ENCODE data around the gene ZC2HC1C.

ZC2HC1C gene

GRCh38 chr14:75051556-75051899 is 17.9 kb upstream of the ZC2HC1C start:
- H3K27me3 ChIP-seq (ENCODE audit: control insufficient read depth in 2 of 2, insufficient read depth in 2 of 2, low read length in 2 of 2): no peaks in the 10 kb centered on the region
- no peaks in the 10 kb centered on the region for H3K9me3 ChIP-seq (ENCODE audit: control insufficient read depth in 2 of 2, low read length in 2 of 2)
- H3K4me1 ChIP-seq (ENCODE audit: control insufficient read depth in 2 of 2, insufficient read depth in 2 of 2, low read length in 2 of 2): peaks cover 2 to 7% of the 10 kb centered on the region in 2 donors
- peak overlapping the region; percentile 78 to 89 for H3K4me3 ChIP-seq (ENCODE audit: low read length in 2 of 2)
- H3K36me3 ChIP-seq (ENCODE audit: control insufficient read depth in 2 of 2, insufficient read depth in 2 of 2, low read length in 2 of 2): no peaks in the 10 kb centered on the region
- H3K9ac ChIP-seq (ENCODE audit: low read depth in 1 of 2, low read length in 2 of 2): peak overlapping the region in 1 of 2 donors; percentile 81
- peak overlapping the region in 1 of 2 donors; percentile 84 for H3K27ac ChIP-seq (ENCODE audit: low read depth in 2 of 2, low read length in 2 of 2)

- H3K4me3 ChIP-seq (ENCODE audit: low read length in 2 of 2): no peak overlapping the region
- no peaks in the 10 kb centered on the region for H3K27me3 ChIP-seq (ENCODE audit: control insufficient read depth in 2 of 2, insufficient read depth in 2 of 2, low read length in 2 of 2)
- peaks cover 2 to 4% of the 10 kb centered on the region in 2 donors for H3K4me1 ChIP-seq (ENCODE audit: control insufficient read depth in 2 of 2, insufficient read depth in 2 of 2, low read length in 2 of 2)
- no peak overlapping the region for H3K27ac ChIP-seq (ENCODE audit: low read depth in 2 of 2, low read length in 2 of 2)
- no peaks in the 10 kb centered on the region for H3K36me3 ChIP-seq (ENCODE audit: control insufficient read depth in 2 of 2, insufficient read depth in 2 of 2, low read length in 2 of 2)
- no peak overlapping the region for H3K9ac ChIP-seq (ENCODE audit: low read depth in 1 of 2, low read length in 2 of 2)
- H3K9me3 ChIP-seq (ENCODE audit: control insufficient read depth in 2 of 2, low read length in 2 of 2): no peaks in the 10 kb centered on the region
Observed at GRCh38 chr14:75053396-75054291, 15.8 kb upstream of the ZC2HC1C start.

DNA sequence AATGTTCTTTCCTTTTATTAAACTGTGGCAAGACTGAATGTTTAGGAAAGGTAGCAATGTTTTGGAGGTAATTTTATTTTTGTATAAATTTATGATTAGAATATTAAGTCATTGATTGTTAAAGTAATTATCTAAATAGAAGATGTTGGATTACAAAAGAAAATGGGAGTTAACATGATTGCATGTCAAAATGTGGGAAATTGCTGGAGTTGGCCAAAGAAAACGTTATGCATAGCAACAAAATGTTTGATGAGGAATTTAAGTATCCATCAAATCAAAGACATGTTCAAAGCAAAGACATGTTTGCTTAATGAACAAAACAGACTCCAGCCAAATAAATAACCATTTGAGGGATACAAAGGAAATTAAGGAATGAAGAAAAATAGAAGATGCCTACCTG is 15.0 kb upstream of the ZC2HC1C start:
- Histone ChIP-seq H3K36me3 (ENCODE audit: control insufficient read depth in 2 of 2, insufficient read depth in 2 of 2, low read length in 2 of 2) (no peaks in the 10 kb centered on the region), H3K4me3 (ENCODE audit: low read length in 2 of 2) (no peak overlapping the region), H3K4me1 (ENCODE audit: control insufficient read depth in 2 of 2, insufficient read depth in 2 of 2, low read length in 2 of 2) (peaks cover 2 to 4% of the 10 kb centered on the region in 2 donors), H3K9ac (ENCODE audit: low read depth in 1 of 2, low read length in 2 of 2) (no peak overlapping the region), H3K27me3 (ENCODE audit: control insufficient read depth in 2 of 2, insufficient read depth in 2 of 2, low read length in 2 of 2) (no peaks in the 10 kb centered on the region), H3K27ac (ENCODE audit: low read depth in 2 of 2, low read length in 2 of 2) (no peak overlapping the region), H3K9me3 (ENCODE audit: control insufficient read depth in 2 of 2, low read length in 2 of 2) (no peaks in the 10 kb centered on the region)

DNA sequence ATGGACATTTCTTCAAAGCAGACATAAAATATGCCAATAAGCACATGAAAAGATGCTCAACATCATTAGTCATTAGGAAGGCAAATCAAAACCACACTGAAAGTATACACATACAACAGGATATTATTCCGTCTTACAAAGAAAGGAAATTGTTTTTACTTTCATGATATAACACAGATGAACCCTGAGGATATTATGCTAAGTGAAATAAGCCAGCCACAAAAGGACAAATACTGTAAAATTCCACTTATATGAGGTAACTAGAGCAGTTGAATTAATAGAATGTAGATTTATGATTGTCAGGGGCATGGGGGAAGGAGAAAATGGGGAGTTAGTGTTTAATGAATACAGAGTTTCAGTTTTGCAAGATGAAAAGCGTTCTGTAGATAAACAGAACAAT is 9.8 kb upstream of the ZC2HC1C start:
- Histone ChIP-seq H3K36me3 (ENCODE audit: control insufficient read depth in 2 of 2, insufficient read depth in 2 of 2, low read length in 2 of 2) (peaks cover 0 to 3% of the 10 kb centered on the region in 2 donors), H3K27me3 (ENCODE audit: control insufficient read depth in 2 of 2, insufficient read depth in 2 of 2, low read length in 2 of 2) (no peaks in the 10 kb centered on the region), H3K9me3 (ENCODE audit: control insufficient read depth in 2 of 2, low read length in 2 of 2) (no peaks in the 10 kb centered on the region), H3K27ac (ENCODE audit: low read depth in 2 of 2, low read length in 2 of 2) (no peak overlapping the region), H3K4me1 (ENCODE audit: control insufficient read depth in 2 of 2, insufficient read depth in 2 of 2, low read length in 2 of 2) (peaks cover 10% of the 10 kb centered on the region in 2 donors), H3K9ac (ENCODE audit: low read depth in 1 of 2, low read length in 2 of 2) (no peak overlapping the region), H3K4me3 (ENCODE audit: low read length in 2 of 2) (no peak overlapping the region)

DNA sequence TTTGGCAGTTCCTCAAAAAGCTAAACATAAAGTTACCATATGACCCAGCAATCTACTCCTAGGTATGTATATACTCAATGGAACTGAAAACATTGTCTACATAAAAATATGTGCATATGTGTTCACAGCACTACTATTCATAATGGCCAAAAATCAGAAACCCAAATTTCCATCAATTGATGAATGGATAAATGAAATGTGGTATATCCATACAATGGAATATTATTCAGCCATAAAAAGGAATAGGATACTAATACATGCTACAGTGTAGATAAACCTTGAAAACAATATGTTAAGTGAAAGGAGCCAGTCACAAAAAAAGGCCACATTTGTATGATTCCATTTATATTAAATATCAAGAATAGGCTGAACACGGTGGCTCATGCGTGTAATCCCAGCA is 9.0 kb upstream of the ZC2HC1C start:
- H3K27ac ChIP-seq (ENCODE audit: low read depth in 2 of 2, low read length in 2 of 2): no peak overlapping the region

GRCh38 chr14:75063013-75063412 is 6.4 kb upstream of the ZC2HC1C start:
- Histone ChIP-seq H3K9ac (ENCODE audit: low read depth in 1 of 2, low read length in 2 of 2) (peak overlapping the region; percentile 80 to 98), H3K36me3 (ENCODE audit: control insufficient read depth in 2 of 2, insufficient read depth in 2 of 2, low read length in 2 of 2) (peaks cover 0 to 3% of the 10 kb centered on the region in 2 donors), H3K27ac (ENCODE audit: low read depth in 2 of 2, low read length in 2 of 2) (peak overlapping the region in 1 of 2 donors; percentile 80), H3K4me3 (ENCODE audit: low read length in 2 of 2) (peak overlapping the region; percentile 87 to 99), H3K4me1 (ENCODE audit: control insufficient read depth in 2 of 2, insufficient read depth in 2 of 2, low read length in 2 of 2) (peaks cover 10% of the 10 kb centered on the region in 2 donors), H3K9me3 (ENCODE audit: control insufficient read depth in 2 of 2, low read length in 2 of 2) (no peaks in the 10 kb centered on the region), H3K27me3 (ENCODE audit: control insufficient read depth in 2 of 2, insufficient read depth in 2 of 2, low read length in 2 of 2) (no peaks in the 10 kb centered on the region)

More for the DNA sequence above, 9.0 kb upstream of the ZC2HC1C start:
- Histone ChIP-seq H3K4me1 (ENCODE audit: control insufficient read depth in 2 of 2, insufficient read depth in 2 of 2, low read length in 2 of 2) (peaks cover 10% of the 10 kb centered on the region in 2 donors), H3K4me3 (ENCODE audit: low read length in 2 of 2) (no peak overlapping the region), H3K27me3 (ENCODE audit: control insufficient read depth in 2 of 2, insufficient read depth in 2 of 2, low read length in 2 of 2) (no peaks in the 10 kb centered on the region), H3K36me3 (ENCODE audit: control insufficient read depth in 2 of 2, insufficient read depth in 2 of 2, low read length in 2 of 2) (peaks cover 0 to 3% of the 10 kb centered on the region in 2 donors), H3K9me3 (ENCODE audit: control insufficient read depth in 2 of 2, low read length in 2 of 2) (no peaks in the 10 kb centered on the region), H3K9ac (ENCODE audit: low read depth in 1 of 2, low read length in 2 of 2) (no peak overlapping the region)

DNA sequence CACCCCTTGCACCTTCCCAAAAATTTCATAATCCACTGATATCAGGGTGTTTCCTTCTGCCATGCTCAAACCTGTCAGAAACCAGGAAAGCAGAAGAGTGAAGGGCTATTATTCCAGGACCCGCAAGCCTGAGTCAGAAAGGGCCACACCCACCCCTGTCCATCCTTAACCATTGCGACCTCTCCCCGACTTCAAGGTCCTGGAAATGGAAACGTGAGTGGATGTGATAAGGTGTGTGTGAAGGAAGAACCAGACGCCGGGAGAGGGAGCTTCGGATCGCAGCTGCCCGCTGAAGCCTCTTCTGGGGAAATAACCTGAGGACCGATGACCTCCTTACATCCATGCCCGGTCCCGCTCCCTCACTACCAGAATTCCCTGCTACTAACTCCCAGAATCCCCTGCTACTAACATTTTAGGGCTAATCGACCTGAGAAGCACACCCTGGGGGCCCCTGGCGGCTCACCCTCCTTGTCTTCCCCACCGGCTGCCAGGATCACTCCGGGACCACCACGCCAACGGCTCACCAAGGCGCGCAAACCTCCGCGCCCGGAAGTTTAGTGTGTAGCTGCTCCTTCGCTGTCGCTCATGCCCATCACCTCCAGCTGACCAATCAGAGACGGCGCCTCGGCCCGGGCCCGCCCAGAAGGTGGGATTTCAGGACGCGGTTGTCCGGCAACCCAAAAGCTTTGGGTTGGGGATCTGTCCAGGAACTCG is 5.8 kb upstream of the ZC2HC1C start, which contains the start of gene ACYP1:
TSS of gene ACYP1 (minus strand) at position 534 of the 714 bp plus-strand sequence. CDS start at position 63, 471 bp downstream.
- H3K9ac ChIP-seq (ENCODE audit: low read depth in 1 of 2, low read length in 2 of 2): peak within 1 kb of the TSS; percentile 80 to 98
- H3K4me3 ChIP-seq (ENCODE audit: low read length in 2 of 2): peak within 1 kb of the TSS; percentile 87 to 99

DNA sequence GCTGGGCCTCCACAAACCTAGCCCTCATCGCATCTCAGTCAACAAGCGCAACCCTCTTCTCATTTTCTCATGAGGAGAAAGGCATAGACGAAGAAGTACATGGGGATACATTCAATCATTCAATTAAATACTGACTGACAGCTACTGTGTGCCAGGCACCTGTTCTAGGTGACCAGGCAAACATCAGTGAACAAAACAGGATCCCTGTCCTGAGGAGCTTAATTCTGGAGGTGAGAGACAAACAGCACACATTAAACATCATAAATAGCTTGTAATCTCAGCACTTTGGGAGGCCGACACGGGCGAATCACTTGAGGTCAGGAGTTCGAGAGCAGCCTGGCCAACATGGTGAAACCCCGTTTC is 5.3 kb upstream of the ZC2HC1C start:
- peak overlapping the region; percentile 87 to 99 for H3K4me3 ChIP-seq (ENCODE audit: low read length in 2 of 2)
- peaks cover 16 to 17% of the 10 kb centered on the region in 2 donors for H3K4me1 ChIP-seq (ENCODE audit: control insufficient read depth in 2 of 2, insufficient read depth in 2 of 2, low read length in 2 of 2)
- H3K27me3 ChIP-seq (ENCODE audit: control insufficient read depth in 2 of 2, insufficient read depth in 2 of 2, low read length in 2 of 2): no peaks in the 10 kb centered on the region
- H3K9ac ChIP-seq (ENCODE audit: low read depth in 1 of 2, low read length in 2 of 2): peak overlapping the region; percentile 80 to 98
- peaks cover 0 to 3% of the 10 kb centered on the region in 2 donors for H3K36me3 ChIP-seq (ENCODE audit: control insufficient read depth in 2 of 2, insufficient read depth in 2 of 2, low read length in 2 of 2)
- no peaks in the 10 kb centered on the region for H3K9me3 ChIP-seq (ENCODE audit: control insufficient read depth in 2 of 2, low read length in 2 of 2)
- peak overlapping the region; percentile 12 to 80 for H3K27ac ChIP-seq (ENCODE audit: low read depth in 2 of 2, low read length in 2 of 2)

More for the DNA sequence above, 5.8 kb upstream of the ZC2HC1C start, which contains the start of gene ACYP1:
- peak within 1 kb of the TSS; percentile 63 to 80 for H3K27ac ChIP-seq (ENCODE audit: low read depth in 2 of 2, low read length in 2 of 2)
- no peaks in the 10 kb centered on the region for H3K9me3 ChIP-seq (ENCODE audit: control insufficient read depth in 2 of 2, low read length in 2 of 2)
- H3K36me3 ChIP-seq (ENCODE audit: control insufficient read depth in 2 of 2, insufficient read depth in 2 of 2, low read length in 2 of 2): peaks cover 0 to 3% of the 10 kb centered on the region in 2 donors
- no peaks in the 10 kb centered on the region for H3K27me3 ChIP-seq (ENCODE audit: control insufficient read depth in 2 of 2, insufficient read depth in 2 of 2, low read length in 2 of 2)
- H3K4me1 ChIP-seq (ENCODE audit: control insufficient read depth in 2 of 2, insufficient read depth in 2 of 2, low read length in 2 of 2): peaks cover 16 to 17% of the 10 kb centered on the region in 2 donors

DNA sequence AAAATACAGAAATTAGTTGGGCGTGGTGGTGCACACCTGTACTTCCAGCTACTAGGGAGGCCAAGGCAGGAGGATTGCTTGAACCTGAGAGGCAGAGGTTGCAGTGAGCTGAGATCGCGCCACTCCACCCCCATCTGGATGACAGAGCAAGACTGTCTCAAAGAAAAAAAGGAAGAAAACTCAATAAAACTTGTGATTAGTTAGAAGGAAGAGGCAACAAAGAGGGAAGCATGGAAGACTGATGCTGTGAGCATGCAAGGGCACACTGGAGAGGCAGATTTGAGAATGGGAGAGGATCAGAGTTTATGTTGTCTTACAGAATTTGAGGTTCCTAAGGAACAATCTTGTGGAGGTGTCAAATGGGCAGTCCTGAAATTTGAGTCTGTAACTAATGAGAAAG is 2.8 kb upstream of the ZC2HC1C start:
- Histone ChIP-seq H3K27ac (ENCODE audit: low read depth in 2 of 2, low read length in 2 of 2) (no peak overlapping the region), H3K36me3 (ENCODE audit: control insufficient read depth in 2 of 2, insufficient read depth in 2 of 2, low read length in 2 of 2) (no peaks in the 10 kb centered on the region), H3K4me3 (ENCODE audit: low read length in 2 of 2) (no peak overlapping the region), H3K9me3 (ENCODE audit: control insufficient read depth in 2 of 2, low read length in 2 of 2) (no peaks in the 10 kb centered on the region), H3K27me3 (ENCODE audit: control insufficient read depth in 2 of 2, insufficient read depth in 2 of 2, low read length in 2 of 2) (no peaks in the 10 kb centered on the region), H3K9ac (ENCODE audit: low read depth in 1 of 2, low read length in 2 of 2) (no peak overlapping the region), H3K4me1 (ENCODE audit: control insufficient read depth in 2 of 2, insufficient read depth in 2 of 2, low read length in 2 of 2) (peaks cover 25 to 27% of the 10 kb centered on the region in 2 donors)

GRCh38 chr14:75067212-75067611 is 2.2 kb upstream of the ZC2HC1C start:
- Histone ChIP-seq H3K27me3 (ENCODE audit: control insufficient read depth in 2 of 2, insufficient read depth in 2 of 2, low read length in 2 of 2) (no peaks in the 10 kb centered on the region), H3K27ac (ENCODE audit: low read depth in 2 of 2, low read length in 2 of 2) (no peak overlapping the region), H3K9me3 (ENCODE audit: control insufficient read depth in 2 of 2, low read length in 2 of 2) (no peaks in the 10 kb centered on the region), H3K9ac (ENCODE audit: low read depth in 1 of 2, low read length in 2 of 2) (no peak overlapping the region), H3K36me3 (ENCODE audit: control insufficient read depth in 2 of 2, insufficient read depth in 2 of 2, low read length in 2 of 2) (no peaks in the 10 kb centered on the region), H3K4me1 (ENCODE audit: control insufficient read depth in 2 of 2, insufficient read depth in 2 of 2, low read length in 2 of 2) (peaks cover 25 to 27% of the 10 kb centered on the region in 2 donors), H3K4me3 (ENCODE audit: low read length in 2 of 2) (no peak overlapping the region)
